GM12875 (cell line): ENCODE results near the gene DNAH9.

ENCODE experiments used
- H3K4me3 ChIP-seq: one replicate; pipeline ENCODE4 v1.5.1; 2011; ENCODE audit warnings: low read depth, low read length, control low read depth
- TF ChIP-seq, protein P1 (sequence below): IDR thresholded peaks from 2 replicates; pipeline ENCODE4 v1.5.1; 2011; ENCODE audit warnings: low read depth, mild to moderate bottlenecking, control low read depth, inconsistent platforms, low read length, moderate library complexity, borderline replicate concordance; ENCODE audit not compliant: insufficient read depth

Gene DNAH9

DNA sequence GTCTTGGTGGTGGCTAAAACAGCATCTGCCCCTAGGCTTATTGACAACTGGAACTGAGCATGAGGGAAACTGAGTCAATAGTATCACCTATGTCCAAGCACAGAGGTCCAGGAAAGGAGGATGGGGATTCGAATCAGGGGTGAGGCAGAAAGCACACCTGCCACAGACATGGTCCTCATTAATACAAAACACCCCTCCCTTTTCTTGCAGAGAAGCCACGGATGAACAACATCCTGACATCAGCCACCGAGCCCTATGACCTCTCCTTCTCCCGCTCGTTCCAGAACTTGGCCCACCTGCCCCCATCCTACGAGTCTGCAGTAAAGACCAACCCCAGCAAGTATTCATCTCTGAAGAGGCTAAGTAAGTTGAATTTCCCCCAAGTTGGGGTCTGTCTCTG, 42.7 kb upstream of the DNAH9 start:
- TF ChIP-seq, protein P1, sequence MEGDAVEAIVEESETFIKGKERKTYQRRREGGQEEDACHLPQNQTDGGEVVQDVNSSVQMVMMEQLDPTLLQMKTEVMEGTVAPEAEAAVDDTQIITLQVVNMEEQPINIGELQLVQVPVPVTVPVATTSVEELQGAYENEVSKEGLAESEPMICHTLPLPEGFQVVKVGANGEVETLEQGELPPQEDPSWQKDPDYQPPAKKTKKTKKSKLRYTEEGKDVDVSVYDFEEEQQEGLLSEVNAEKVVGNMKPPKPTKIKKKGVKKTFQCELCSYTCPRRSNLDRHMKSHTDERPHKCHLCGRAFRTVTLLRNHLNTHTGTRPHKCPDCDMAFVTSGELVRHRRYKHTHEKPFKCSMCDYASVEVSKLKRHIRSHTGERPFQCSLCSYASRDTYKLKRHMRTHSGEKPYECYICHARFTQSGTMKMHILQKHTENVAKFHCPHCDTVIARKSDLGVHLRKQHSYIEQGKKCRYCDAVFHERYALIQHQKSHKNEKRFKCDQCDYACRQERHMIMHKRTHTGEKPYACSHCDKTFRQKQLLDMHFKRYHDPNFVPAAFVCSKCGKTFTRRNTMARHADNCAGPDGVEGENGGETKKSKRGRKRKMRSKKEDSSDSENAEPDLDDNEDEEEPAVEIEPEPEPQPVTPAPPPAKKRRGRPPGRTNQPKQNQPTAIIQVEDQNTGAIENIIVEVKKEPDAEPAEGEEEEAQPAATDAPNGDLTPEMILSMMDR = no peak
- H3K4me3 ChIP-seq = no peak overlapping the region

DNA sequence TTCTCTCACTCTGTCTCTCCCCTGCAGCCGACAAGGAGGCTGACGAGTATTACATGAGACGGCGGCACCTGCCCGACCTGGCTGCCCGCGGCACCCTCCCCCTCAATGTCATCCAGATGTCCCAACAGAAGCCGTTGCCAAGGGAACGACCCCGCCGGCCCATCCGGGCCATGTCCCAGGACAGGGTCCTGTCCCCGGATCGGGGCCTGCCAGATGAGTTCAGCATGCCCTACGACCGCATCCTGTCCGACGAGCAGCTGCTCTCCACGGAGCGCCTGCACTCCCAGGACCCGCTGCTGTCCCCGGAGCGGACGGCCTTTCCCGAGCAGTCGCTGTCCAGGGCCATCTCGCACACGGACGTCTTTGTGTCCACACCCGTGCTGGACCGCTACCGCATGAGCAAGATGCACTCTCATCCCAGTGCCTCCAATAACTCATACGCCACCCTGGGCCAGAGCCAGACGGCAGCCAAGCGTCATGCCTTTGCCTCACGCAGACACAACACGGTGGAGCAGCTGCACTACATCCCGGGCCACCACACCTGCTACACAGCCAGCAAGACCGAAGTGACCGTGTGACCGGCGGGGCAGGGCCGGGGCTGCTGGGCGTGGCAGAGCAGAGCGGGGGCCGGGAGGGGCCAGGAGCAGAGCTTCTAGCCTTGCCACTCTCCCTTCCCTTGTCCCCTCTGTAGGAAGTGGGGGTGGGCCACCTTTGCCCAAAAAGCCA, 40.4 kb upstream of the DNAH9 start:
- TF ChIP-seq, protein P1 = no peak
- no peak overlapping the region for H3K4me3 ChIP-seq

DNA sequence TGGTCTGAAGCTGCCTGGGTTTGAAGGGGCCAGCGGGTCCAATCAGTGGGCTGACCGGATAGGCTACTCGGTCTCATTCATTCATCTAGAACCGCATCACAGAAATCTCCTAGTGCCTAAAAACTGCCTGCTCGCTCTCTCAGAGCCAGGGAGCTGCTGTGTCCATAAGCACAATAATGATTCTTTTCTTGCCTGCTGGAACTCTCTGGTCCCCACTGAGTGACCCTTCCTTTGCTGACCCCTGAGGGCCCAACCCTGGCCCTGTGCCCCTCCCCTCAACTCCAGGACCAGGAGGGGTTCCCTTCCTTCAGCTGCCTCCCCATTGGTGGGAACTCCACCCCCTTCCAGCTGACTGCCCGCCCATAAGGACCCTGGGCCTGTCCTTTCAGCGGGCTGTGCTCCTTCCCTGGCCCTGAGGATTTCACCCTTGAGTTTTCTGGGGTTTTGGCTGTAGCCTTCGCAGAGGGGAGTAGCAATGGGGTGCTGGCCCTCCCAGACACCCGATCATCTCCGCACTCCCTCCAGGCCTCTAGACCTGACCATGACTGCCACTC, 39.5 kb upstream of the DNAH9 start:
- TF ChIP-seq, protein P1 = no peak
- no peak overlapping the region for H3K4me3 ChIP-seq

DNA sequence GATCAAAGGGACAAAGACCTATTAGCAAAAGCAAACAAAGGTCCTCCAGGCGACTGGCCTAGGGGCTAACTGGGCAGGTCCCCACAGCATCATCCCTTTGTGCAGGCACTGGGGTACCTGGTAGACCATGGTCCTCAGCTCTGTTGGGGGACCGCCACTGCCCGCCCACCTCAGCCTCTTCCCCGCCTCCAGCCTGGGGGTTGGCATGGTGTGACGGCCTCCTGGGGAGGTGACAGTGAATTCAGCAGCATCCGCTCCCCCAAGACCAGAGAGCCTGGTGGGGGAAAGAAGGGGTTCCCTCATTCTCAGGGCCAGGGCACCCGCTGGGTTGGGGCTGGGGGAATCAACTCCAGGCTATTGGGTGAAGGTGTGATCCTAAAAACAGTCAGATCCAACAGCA, 38.7 kb upstream of the DNAH9 start:
- H3K4me3 ChIP-seq = no peak overlapping the region
- TF ChIP-seq, protein P1 = no peak

DNA sequence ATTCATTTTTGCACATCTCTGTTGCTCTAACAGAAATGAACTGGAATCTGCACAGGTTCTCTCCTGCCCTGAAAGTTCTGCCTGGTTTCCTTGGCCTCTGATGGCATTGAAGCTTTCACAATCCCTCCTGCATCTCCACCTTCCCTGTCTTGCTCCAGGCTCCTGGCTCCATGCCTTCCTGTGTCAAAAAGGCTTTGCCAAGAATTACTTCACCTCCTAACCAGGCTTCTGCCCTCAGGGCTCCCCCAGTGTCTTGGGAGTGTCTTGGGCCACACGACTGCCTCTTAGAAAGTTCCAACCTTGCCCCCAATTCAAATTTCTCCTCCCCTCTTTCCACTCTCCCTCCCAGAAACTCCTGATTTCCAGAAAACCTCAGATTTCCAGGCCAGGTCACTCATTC, 37.0 kb upstream of the DNAH9 start:
- TF ChIP-seq, protein P1 = no peak

DNA sequence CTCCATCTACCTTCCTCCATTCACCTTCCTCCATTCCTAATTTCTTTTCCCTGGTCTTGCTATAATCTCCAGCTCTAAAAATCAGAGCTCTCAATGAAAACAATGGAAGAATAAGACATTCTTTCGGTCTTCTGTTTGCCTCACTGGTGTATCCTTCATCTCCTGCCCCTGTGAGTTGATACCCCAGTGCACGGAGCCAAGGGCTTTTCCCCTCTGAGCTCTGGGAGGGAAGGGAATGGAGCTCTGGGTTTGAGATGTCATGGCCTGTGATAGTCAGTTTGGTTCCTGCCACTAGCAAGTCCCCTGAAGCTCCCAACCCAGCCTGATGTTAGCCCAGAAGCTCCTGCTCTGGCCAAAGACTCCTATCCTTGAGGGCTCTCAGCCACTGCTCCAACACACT, 36.6 kb upstream of the DNAH9 start:
- TF ChIP-seq, protein P1 = no peak
- no peak overlapping the region for H3K4me3 ChIP-seq

More for the DNA sequence above, 37.0 kb upstream of the DNAH9 start:
- H3K4me3 ChIP-seq = no peak overlapping the region
